OCI-LY3 (cell line): Measurements from ENCODE around the gene SOWAHA.
"Not testable (repeated sequence)": the region's sequence is repeated elsewhere in the genome, so short reads cannot be mapped to it uniquely, and the experiment has no call there.

Experiments
- CTCF ChIP-seq: fragments of 200-600, 300-600 bp; sonication (generic); IDR thresholded peaks from 2 replicates; pipeline ENCODE4 v1.5.1; 2014; ENCODE audit warnings: antibody characterized with exemption, low read length, low read depth
- EZH2phosphoT487 ChIP-seq: fragments of 200-600 bp; shearing (Covaris generic); IDR thresholded peaks from 2 replicates; pipeline ENCODE4 v1.6.1; 2018; ENCODE audit warnings: antibody characterized with exemption, mixed run types, low read depth

- TF ChIP-seq CTCF, EZH2phosphoT487: not testable (repeated sequence)
These were observed 10.4 kb upstream of the SOWAHA start for GRCh38 chr5:132802685-132803066.
